Measurements from ENCODE around the gene SDCCAG8.

GRCh38 chr1:243525085-243525487 is 269.2 kb downstream of the SDCCAG8 start:
- TF ChIP-seq BHLHE40 (IDR thresholded peaks at IDR 0.05; ENCODE audit: borderline replicate concordance), result no peak
- TF ChIP-seq FOXM1 (IDR thresholded peaks at IDR 0.05; ENCODE audit: borderline replicate concordance), result no peak
- TF ChIP-seq SP1 (IDR thresholded peaks at IDR 0.05), result no peak
- no peak for TF ChIP-seq FOXK2 (IDR thresholded peaks at IDR 0.05)
- TF ChIP-seq SUZ12 (IDR thresholded peaks at IDR 0.05), result no peak
- no peak for TF ChIP-seq ELF4 (IDR thresholded peaks at IDR 0.05)
- no peak for TF ChIP-seq LEF1 (IDR thresholded peaks at IDR 0.05; ENCODE audit: borderline replicate concordance)
- no peak for TF ChIP-seq FOXA1 (IDR thresholded peaks at IDR 0.05)
- no peak for TF ChIP-seq ARNT (IDR thresholded peaks at IDR 0.05)
- no peak for TF ChIP-seq TARDBP (IDR thresholded peaks at IDR 0.05)
- TF ChIP-seq PKNOX1 (IDR thresholded peaks at IDR 0.05), result no peak
- TF ChIP-seq ZNF384 (IDR thresholded peaks at IDR 0.05), result no peak
